ENCODE data around the gene VMP1. TPM values are rescaled to one million over a fixed set of nuclear protein-coding genes. Genes with fewer than 3 reads are reported as not detected.

Gene VMP1
- total and polyA plus RNA-seq, 2 experiments from 2014 or later: 134 to 216 TPM

DNA sequence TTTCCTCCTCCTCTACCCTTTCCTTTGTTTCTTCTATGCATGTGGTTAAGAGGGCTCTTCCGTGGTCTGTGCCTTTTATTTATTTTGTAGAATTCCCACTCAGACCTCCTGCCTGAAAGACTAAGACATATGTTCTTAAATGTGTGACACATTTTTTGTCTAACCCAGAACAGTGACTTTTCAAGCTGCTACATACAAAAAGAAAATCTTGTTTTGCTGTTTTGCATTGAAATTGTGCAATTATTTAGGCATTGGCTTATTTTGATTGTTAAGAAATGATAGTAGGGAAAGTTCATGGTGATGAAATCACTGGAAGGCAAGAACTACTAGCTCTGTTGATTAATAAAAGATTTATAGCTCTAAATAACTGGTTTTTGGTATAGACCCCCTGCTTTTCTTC is 108.5 kb downstream of the VMP1 start:
- DNase-seq: peak; percentile 38
- Histone ChIP-seq H3K79me2 (ENCODE audit: insufficient read depth) (peaks cover 22% of the 10 kb centered on the region), H3K4me1 (ENCODE audit: insufficient read depth) (peaks cover 20% of the 10 kb centered on the region), H4K20me1 (ENCODE audit: insufficient read depth) (no peaks in the 10 kb centered on the region), H3K4me2 (ENCODE audit: unreplicated experiment) (no peak overlapping the region), H3K27me3 (replicated peaks; ENCODE audit: insufficient read depth) (no peaks in the 10 kb centered on the region), H3F3A (ENCODE audit: insufficient read depth) (peaks cover 10% of the 10 kb centered on the region), H3K4me3 (no peak overlapping the region), H2AFZ (no peak overlapping the region), H3K9ac (no peak overlapping the region), H3K9me3 (ENCODE audit: low read depth) (no peaks in the 10 kb centered on the region), H3K9me2 (ENCODE audit: insufficient read depth) (no peaks in the 10 kb centered on the region), H3K27ac (0 out of 2 replicates have a peak overlapping the region, but pooled peaks have one; percentile 26), H3K36me3 (ENCODE audit: low read depth) (no peaks in the 10 kb centered on the region; the same call in 1 of the 2 replicates)
- WGBS, 2 experiments (ENCODE audit: low coverage in 1 of 2, low lambda C conversion rate in 2 of 2, missing lambda C conversion rate in 2 of 2): 29 to 30% methylated on average over 1 of the region's 1 CpG
- TF ChIP-seq EZH2phosphoT487 (IDR thresholded peaks at IDR 0.05; ENCODE audit: insufficient read depth, low read depth) (no peak), EZH2 (IDR thresholded peaks at IDR 0.05; ENCODE audit: insufficient read depth, poor library complexity, severe bottlenecking) (no peak)
- in situ Hi-C loops (cut with MboI): no loop called here

DNA sequence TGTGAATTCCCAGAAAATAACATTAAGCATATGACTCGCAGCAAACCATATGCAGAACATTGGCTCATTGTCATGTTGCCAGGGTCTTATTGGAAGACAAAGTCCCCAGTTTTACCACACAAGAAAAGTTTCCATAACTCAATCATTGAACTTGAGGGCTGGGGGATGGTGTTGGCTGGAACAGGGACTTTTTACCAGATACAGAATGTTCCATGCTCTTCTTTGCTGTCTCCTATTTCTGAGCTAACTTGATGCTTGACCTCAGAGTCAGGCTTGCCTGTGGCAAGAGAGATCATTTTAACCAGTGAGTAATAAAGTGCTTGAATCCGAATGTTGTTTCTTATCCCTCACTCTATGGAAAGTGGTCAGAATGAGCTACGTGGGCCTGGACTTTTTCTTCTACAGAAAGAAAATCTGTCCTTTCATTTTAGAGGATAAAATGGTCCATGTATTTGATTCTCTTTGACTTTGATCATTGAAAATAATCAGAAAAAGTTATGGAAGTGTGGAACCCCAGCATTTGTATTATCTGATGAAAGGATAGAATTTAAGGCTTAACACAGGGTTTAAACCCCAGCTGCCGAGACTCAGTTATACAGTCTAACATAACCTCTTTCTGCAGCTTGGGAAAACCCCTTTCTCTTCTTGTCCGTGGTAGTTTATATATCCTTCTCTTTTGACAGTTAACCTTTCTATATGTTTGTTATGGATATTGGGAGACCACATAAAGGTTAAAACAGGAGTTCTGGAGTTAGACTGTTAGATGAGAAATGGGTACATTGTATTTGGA is 118.3 kb downstream of the VMP1 start:
- WGBS, 2 experiments (ENCODE audit: low coverage in 1 of 2, low lambda C conversion rate in 2 of 2, missing lambda C conversion rate in 2 of 2): 36 to 40% methylated on average over 5 of the region's 5 CpGs
- Histone ChIP-seq H3K27me3 (replicated peaks; ENCODE audit: insufficient read depth) (no peaks in the 10 kb centered on the region), H3K4me2 (ENCODE audit: unreplicated experiment) (peak overlapping the region; percentile 78), H3K9me3 (ENCODE audit: low read depth) (no peaks in the 10 kb centered on the region), H3K27ac (peak overlapping the region; percentile 99), H3K79me2 (ENCODE audit: insufficient read depth) (peaks cover 49% of the 10 kb centered on the region), H4K20me1 (ENCODE audit: insufficient read depth) (no peaks in the 10 kb centered on the region), H3K9me2 (ENCODE audit: insufficient read depth) (no peaks in the 10 kb centered on the region), H3K4me3 (peak overlapping the region; percentile 26), H3F3A (ENCODE audit: insufficient read depth) (peaks cover 52% of the 10 kb centered on the region), H2AFZ (no peak overlapping the region), H3K36me3 (ENCODE audit: low read depth) (no peaks in the 10 kb centered on the region), H3K9ac (peak overlapping the region; percentile 74), H3K4me1 (ENCODE audit: insufficient read depth) (peaks cover 53% of the 10 kb centered on the region)
- in situ Hi-C loops (cut with MboI): no loop called here
- peak; percentile 87 for DNase-seq
- no peak for TF ChIP-seq EZH2phosphoT487 (IDR thresholded peaks at IDR 0.05; ENCODE audit: insufficient read depth, low read depth)

DNA sequence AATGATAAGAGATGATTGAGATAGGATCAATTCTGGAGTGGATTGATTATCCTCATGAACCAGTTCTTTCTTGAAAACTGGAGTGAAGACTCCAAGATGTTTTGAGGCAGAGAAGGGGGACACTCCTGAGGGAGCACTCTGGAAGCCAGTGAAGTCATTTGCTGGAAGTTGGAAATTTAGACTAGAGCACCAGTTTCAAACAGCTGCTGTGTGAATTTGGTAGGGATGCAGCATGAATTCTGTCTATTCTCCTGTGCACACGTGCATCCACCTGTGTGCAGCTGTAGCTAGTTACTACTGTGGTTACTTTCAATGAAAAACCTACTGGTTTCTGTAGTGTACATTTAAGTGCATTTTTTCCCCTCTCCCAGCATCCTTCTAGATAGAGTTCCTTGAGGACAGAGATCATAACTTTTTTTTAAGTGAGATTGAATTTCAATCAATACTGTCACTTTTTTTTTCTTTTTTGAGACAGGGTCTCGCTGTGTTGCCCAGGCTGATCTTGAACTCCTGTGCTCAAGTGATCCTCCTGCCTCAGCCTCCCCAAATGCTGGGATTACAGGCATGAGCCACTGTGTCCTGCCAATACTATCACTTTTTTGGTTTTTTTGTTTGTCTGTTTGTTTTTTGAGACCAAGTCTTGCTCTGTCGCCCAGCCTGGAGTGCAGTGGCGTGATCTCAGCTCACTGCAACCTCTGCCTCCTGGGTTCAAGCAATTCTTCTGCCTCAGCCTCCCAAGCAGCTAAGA is 119.4 kb downstream of the VMP1 start:
- H3K79me2 ChIP-seq (ENCODE audit: insufficient read depth): peaks cover 60% of the 10 kb centered on the region
- TF ChIP-seq EZH2 (IDR thresholded peaks at IDR 0.05; ENCODE audit: insufficient read depth, poor library complexity, severe bottlenecking) (no peak), EZH2phosphoT487 (IDR thresholded peaks at IDR 0.05; ENCODE audit: insufficient read depth, low read depth) (no peak)
- no peak for DNase-seq
- H3K4me3 ChIP-seq: no peak overlapping the region
- H4K20me1 ChIP-seq (ENCODE audit: insufficient read depth): no peaks in the 10 kb centered on the region
- no peak overlapping the region for H2AFZ ChIP-seq
- peaks cover 65% of the 10 kb centered on the region for H3K4me1 ChIP-seq (ENCODE audit: insufficient read depth)
- in situ Hi-C loops (cut with MboI): no loop called here
- 97 to 100% methylated on average over 4 of the region's 4 CpGs for WGBS, 2 experiments (ENCODE audit: low coverage in 1 of 2, low lambda C conversion rate in 2 of 2, missing lambda C conversion rate in 2 of 2)
- H3K27ac ChIP-seq: peak overlapping the region; percentile 99
- H3K36me3 ChIP-seq (ENCODE audit: low read depth): no peaks in the 10 kb centered on the region
- no peaks in the 10 kb centered on the region for H3K9me2 ChIP-seq (ENCODE audit: insufficient read depth)
- no peaks in the 10 kb centered on the region for H3K27me3 ChIP-seq (replicated peaks; ENCODE audit: insufficient read depth)
- H3F3A ChIP-seq (ENCODE audit: insufficient read depth): peaks cover 59% of the 10 kb centered on the region
- no peaks in the 10 kb centered on the region for H3K9me3 ChIP-seq (ENCODE audit: low read depth)
- H3K4me2 ChIP-seq (ENCODE audit: unreplicated experiment): no peak overlapping the region
- H3K9ac ChIP-seq: peak overlapping the region; percentile 74; the same call in 1 of the 2 replicates

DNA sequence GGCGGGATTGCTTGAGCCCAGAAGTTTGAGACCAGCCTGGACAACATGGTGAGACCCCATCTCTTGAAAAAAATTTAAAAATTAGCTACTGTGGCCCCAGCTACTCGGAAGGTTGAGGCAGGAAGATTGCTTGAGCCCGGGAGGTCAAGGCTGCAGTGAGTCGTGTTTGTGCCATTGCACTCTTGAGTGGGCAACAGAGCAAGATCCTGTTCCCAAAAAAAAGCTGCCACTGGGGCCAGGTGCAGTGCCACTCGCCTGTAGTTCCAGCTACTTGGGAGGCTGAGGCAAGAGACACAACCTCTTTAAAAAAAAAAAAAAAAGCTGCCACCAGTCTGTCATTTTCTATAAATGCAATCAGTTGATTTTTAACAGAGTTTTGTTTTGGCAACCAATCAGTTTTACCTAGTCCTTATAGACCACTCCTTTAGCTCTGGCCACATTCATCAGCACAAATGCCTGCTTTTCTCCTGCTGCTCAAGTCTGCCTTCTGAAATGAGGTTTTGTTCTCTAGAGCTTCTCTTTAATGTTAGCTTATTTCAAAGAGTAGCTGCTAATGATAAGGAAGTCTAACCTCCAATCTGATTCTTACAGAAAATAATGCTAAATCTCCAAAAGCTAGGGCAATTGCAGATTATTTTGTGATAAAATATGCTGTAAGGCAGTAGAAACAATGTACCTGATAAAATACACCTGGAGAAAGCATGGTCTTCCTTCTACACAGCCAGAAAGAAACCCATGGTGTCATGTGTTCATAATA is 120.4 kb downstream of the VMP1 start:
- Histone ChIP-seq H3F3A (ENCODE audit: insufficient read depth) (peaks cover 59% of the 10 kb centered on the region), H3K4me2 (ENCODE audit: unreplicated experiment) (peak overlapping the region; percentile 81)

More for the DNA sequence above, 120.4 kb downstream of the VMP1 start:
- in situ Hi-C loops (cut with MboI): no loop called here
- no peak for DNase-seq
- TF ChIP-seq EZH2phosphoT487 (IDR thresholded peaks at IDR 0.05; ENCODE audit: insufficient read depth, low read depth): no peak
- TF ChIP-seq EZH2 (IDR thresholded peaks at IDR 0.05; ENCODE audit: insufficient read depth, poor library complexity, severe bottlenecking): no peak
- Histone ChIP-seq H3K4me1 (ENCODE audit: insufficient read depth) (peaks cover 71% of the 10 kb centered on the region), H3K27ac (peak overlapping the region; percentile 99), H3K36me3 (ENCODE audit: low read depth) (no peaks in the 10 kb centered on the region), H2AFZ (no peak overlapping the region), H3K9ac (peak overlapping the region; percentile 93), H4K20me1 (ENCODE audit: insufficient read depth) (no peaks in the 10 kb centered on the region), H3K9me3 (ENCODE audit: low read depth) (no peaks in the 10 kb centered on the region), H3K9me2 (ENCODE audit: insufficient read depth) (no peaks in the 10 kb centered on the region), H3K4me3 (no peak overlapping the region), H3K27me3 (replicated peaks; ENCODE audit: insufficient read depth) (no peaks in the 10 kb centered on the region), H3K79me2 (ENCODE audit: insufficient read depth) (peaks cover 69% of the 10 kb centered on the region)
- 90 to 97% methylated on average over 5 of the region's 5 CpGs for WGBS, 2 experiments (ENCODE audit: low coverage in 1 of 2, low lambda C conversion rate in 2 of 2, missing lambda C conversion rate in 2 of 2)
